GM19351 (cell line): ENCODE data around the gene TSPAN18.

Experiments used
- ATAC-seq: cut with Tn5 transposase; IDR thresholded peaks from one replicate; pipeline ENCODE4 v1.9.1; 2021; ENCODE audit warnings: mild to moderate bottlenecking, moderate library complexity; ENCODE audit not compliant: unreplicated experiment

Gene TSPAN18

DNA sequence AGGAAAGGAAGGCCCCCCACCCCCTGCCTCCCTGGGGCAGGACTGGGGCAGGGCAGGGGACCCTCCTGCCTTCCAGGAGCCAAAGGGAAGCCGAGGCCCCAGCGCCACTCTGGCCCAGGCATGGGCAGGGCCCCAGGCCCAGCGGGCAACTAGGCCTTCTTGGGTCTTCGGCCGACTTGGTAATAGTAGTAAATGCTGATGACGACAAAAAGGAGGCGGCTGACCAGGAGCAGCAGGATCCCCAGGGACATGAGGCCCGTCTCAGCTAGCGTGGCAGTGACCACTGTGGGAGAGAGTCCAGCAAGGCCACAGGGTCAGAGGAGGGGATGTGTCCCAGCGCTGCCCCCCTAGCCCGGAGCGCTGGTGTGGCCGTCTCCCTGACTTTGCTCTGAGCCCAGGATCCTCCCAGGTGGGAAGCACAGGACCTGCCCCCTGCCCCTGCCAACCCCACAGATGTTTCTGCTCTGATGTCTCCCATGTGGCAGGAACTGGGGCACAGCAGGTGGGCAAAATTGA, 208.0 kb downstream of the TSPAN18 start:
- ATAC-seq: no peak

DNA sequence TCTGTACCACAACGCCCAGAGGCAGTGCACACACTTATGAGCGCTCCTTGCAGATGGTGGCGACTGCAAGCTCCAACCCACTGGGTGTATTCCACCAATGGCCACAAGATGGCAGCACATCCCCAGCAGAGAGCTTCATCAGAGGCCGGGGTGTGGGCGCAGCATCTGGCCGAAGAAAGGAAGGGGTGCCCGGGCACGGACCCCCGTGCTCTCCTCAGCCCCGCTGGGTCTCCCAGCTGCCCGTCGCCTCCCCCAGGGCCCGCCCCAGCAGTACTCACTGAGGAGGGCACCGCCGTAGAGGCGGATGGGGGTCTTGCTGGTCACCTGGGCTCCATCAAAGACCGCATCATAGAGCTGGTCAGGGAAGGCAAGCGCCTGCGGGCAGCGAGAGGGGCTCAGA, 209.8 kb downstream of the TSPAN18 start:
- peak; percentile 76 for ATAC-seq

DNA sequence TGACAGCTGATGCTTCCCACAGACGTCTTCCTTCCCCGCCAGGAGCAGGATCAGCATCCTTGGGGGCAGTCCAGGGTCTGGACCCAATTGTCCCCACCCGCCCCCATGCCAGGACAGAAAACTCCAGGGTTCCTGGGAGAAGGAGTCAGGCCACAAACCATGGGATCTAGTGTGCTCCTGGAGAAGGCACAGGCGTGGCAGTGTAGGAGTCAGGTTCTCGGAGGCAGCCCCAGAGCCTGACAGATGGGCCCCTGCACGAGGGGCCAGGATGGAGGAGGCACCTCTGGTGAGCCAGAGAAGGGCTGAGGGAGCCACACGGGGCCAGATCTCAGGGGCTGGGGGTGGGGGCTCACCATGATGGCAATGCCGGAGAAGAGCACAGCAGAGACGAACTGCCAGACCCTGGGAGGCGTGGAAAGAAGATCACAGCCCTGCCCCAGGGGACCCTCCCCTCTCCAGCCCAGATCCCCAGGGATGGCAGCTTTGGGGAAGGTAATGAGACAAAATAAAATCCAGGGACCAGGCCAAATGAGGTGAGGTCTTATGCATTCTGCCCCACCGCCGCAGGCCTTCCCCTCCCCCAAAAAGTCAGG, 210.3 kb downstream of the TSPAN18 start:
- no peak for ATAC-seq

DNA sequence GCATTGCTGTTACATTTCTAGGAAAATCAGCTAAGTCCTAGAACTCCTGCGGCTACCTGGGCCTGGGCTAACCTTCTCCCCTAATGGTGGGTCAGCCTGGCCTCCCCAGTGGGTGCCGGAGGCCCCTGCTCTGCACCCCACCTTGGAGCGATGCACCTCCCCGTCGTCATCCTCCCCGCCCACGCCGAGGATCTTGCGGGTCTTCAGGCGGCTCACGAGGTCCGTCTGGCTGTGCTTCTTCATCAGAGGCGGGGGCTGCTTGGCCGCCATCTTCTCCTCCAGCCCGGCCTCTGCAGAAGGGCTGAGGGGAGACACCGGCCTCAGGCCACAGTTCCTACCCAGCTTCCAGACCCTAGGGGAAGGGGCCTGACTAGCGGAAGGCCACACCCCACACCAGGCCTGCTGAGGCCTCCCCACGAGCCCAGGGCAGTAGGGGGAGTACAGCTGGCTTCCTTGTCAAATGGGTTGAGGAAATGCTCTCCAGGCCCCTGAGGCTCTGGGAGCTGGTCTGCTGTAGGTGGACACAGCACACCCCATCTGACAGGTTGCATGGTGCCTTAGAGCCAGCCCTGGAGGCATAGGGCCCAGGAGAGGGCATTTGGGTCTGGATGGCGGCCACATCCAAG, 211.4 kb downstream of the TSPAN18 start:
- ATAC-seq: no peak

DNA sequence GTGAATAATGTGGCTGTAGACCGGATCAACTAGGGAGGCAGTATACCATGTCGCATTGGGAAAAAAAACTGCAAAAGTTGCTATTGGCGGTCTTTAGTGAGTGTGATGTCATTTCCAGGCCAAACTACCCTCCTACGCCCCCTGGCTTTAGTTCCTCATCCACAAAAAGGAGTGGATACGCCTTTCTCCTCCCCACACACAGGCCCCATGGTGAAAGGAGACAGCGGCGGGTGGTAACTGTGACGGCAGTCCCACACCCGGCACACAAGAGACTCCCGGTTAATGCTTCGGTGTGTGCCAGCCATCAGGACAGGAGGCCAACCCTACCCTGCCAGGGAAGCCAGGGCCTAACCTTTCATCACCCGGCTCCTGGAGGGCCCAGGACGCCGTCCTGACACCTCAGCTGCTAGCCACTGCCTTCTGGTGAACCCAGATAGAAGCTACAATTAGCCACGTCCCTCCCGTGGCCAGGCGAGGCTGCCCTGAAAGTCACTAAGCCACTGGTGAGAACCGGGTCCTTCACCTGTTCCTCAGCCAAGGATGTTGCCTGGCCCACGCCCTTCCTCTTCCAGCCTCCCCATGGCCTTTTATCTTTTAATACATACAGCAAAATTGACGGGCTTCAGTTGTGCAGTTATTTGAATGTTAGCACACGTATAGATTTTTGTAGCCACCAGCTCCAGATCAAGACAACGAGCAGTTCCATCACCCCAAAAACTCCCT, 213.1 kb downstream of the TSPAN18 start:
- no peak for ATAC-seq

DNA sequence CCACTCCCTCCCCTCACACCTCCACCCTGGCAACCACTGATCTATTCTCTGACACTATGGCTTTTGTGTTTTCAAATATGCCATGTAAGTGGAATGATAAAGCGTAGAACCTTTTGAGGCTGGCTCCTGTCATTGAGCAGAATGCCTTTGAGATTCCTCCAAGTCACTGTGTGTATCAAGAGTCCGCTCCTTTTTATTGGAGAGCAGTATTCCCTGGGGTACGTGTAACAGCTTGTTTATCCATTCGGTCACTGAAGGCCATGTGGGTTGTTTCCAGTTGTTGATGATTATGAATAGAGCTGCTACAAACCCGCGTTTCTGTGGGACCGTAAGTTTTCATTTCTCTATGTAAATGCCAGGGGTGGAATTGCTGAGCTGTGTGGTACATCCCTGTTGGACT, 213.6 kb downstream of the TSPAN18 start:
- no peak for ATAC-seq

DNA sequence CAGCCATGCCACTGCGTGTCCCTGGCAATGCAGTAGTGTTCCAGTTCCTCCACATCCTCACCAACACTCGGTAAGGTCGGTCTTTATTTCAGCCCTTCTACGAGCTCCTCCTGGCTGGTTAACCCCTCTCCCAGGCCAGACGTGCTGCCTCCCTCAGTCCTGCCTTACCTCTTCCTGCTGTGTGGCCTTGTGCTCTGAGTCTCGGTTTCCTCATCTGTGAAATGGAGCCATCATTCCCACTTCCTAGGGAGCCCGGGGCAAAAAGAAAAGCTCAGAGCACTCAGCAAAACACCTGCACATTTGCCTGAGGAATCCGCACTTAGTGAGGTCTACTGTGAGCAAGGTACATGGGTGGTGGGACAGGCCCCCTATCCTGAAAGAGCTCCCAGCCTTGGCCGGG, 214.1 kb downstream of the TSPAN18 start:
- ATAC-seq: no peak

DNA sequence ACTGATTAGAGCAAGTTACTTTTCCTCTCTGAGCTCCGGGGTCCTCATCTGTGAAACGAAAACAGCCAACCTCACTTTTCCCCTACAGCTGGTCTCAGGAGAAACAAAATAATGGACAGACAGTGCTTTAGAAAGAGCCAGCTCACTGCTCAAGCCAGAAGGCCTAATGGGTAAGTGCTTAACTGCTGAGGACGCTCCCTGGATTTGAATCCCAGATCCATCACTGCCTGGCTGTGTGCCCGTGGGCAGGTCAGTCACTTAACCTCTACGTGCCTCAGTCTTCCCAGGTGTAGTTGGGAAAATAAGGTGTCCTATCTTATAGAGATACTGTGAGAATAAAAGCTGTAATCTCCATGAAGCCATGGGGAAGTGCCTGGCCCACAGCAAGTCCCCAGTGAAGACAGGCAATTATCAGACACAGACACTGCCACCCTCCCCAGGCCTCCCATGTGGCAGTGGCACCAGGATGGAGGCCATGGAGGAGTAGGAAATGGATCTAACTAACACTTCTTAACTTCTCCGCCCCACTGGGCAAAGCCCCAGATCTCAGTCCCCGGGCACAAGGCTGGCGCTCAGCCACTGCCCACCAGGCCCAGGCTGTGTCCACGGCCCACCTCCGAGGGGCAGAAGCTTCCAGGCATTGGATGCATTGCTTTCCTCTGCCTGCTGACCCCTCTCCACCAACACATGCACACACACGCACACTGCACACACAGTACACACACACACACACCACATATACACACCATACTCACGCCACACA, 214.7 kb downstream of the TSPAN18 start:
- no peak for ATAC-seq

DNA sequence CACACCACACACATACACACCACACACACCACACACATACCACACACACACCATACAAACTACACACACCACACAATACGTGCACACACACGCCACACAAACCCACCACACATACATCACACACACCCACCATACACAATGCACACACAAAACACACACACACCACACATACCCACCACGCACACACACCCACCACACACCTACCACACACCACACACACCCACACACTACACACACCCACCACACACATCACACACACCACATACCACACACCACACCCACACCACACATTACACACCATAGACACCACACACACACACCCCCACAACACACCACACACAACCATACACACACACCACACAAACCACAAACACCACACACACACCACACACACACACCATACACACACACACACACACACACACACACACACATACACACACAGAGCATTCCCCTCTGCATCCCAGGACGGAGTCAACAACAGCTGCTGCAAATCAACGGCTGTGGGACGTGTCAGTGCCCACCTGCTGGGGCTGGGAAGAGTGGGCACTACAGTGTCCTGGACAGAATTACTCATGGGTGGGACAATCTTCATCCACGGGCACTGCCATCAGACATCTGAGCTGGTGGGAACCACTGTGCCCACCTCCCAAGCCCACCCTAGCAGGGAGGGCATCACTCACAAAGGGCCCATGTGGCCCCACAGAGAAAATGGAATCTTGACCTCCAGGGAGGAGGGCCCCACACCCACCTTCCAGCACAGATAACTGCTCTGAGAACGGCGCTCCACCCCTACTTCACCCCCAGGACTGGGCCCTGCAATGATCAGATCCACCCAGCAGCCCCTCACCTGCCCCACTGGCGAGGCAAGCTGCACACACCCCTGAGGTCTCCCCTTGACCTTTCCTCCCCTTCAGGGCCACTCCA, 215.5 kb downstream of the TSPAN18 start:
- no peak for ATAC-seq

DNA sequence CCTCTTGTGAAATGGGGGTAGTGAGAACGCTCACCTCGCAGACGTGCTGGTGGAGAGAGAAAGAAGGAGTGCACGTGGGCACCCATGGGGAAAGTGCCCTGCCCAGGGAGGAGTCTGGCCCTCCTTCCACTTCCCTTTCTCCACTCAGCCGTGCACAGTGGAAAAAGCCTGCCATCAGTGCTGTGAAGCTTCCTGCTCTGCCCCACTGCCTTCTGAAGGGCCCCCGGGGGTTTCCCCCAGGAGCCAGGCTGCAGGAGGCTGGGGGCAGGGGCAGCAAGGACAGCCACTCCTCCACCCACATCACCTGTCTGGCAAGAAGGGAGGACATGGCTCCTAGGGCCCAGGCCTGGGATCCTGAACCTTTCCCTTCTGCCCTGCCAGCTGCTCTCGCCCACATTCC, 216.4 kb downstream of the TSPAN18 start:
- ATAC-seq: peak; percentile 78

DNA sequence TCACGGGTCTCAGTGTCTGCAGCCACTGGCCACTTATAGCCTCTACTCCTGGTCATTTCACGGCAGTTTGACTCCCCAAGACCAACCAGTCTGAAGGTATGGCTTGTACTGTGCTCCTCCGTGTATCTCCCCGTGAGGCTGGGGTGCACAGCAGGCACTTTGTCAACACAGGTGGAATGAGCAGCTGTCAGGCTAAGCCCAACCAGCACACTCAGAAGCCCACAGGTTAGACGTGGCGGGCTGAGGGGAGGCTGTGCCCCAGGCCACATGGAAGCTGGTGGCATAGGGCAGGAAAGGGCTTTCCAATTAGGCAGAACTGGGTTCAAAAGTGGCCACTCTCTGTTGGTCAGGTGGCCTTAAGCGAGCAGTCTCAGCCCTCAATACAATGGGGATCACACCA, 216.9 kb downstream of the TSPAN18 start:
- no peak for ATAC-seq

DNA sequence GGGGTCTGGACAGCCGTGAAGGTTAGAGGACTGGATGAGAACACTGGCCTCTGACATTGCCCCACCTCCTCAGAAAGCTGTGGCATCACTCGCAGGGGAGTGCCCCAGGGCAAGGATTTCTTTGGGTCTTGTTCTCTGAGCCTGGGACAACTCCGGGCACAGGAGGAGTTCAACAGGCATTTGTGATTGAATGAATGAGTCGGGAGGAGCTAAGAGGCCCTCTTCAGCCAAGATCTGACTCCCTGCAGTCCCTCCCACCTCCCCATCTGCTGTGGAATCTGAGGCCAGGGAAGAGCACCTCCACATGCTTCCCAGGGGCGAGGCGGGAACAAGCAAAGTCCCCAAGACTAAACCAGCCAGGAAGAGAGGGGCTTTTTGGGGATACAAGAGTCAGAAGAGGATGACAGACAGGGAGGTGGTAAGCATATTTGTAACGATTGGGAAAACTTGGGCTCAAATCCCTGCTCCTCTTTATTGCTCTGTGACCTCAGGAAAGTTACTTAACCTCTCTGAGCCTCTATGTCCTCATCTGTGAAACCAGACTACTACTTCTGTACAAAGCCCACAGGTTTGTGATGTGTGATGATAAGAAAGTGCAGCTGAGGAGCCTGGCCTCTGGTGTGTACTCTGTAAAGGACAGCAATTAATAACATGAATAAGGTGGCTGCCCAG, 217.6 kb downstream of the TSPAN18 start:
- no peak for ATAC-seq

DNA sequence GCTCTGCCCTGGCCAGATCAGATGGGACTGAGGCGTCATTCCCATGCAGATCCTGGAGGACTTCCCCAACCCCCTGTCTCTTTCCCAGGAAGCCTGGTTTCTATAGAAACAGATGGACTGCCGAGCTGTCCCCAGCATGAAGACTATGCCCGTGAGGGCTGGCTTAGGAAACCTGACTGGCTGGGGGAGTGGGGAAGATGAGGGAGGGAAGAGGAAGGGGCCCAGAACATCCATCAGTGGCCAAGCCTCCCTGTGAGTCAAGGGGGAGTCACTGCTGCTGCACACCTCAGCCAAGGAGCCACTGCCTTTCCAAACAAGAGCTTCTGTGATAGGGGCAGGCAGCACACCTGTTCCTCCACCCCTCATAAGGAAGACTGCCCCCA, 218.1 kb downstream of the TSPAN18 start:
- no peak for ATAC-seq

DNA sequence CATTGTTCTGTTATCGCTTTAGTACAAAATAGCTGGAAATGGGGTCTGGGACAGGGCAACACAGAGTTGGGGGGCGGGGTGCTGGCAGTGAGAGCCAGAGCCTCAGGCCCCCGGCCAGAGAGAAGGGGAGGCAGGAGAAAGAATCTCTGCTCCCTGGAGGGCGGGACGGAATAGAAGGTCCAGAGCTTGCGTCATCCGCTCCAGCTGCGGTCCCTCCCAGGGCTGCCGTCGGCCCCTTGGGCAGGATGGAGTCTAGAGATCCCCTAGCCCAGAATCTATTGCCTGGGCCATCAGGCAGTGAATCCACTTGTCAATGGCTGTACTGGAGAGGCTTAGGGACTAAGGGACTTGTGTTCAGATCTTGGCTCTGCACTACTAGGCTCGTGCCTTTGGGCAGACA, 218.9 kb downstream of the TSPAN18 start:
- no peak for ATAC-seq

DNA sequence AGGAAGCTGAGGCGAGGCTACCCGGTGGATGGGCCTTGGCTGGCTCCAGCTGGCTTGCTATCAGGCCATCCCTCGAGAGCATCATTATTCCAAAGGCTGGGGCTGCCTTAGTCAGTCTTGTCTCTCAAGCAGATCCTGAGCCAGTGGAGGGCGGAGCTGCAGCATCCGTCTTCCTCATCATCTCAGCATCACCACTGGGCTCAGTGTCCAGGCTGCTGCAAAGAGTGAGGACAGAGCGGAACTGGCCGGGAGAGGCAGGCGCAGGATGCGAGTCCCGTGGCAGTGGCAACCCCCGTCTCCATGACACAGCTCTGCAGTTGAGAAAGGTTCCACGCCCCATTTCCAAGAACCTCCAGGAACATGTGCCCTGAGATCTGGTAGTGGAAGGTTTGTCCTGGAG, 219.5 kb downstream of the TSPAN18 start:
- no peak for ATAC-seq

DNA sequence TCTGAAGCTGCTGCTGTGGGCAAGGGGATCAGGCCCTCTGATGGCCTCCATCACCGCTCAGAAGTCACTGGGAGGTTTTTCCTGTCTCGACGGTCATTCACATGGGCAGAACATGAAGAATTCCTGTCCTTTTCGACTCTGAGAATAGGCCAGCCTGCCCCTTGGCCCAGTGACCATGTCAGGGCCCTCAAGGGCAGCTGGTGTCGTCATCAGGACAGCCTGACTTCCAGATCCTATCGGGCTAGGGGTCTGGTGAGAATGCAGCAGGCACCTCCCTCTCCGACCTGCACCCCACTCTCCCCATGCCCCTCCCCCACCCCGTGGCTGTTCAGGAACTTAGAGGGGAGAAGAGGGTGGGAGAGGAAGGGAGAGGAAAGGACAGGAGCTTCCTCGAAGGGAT, 220.4 kb downstream of the TSPAN18 start:
- no peak for ATAC-seq

DNA sequence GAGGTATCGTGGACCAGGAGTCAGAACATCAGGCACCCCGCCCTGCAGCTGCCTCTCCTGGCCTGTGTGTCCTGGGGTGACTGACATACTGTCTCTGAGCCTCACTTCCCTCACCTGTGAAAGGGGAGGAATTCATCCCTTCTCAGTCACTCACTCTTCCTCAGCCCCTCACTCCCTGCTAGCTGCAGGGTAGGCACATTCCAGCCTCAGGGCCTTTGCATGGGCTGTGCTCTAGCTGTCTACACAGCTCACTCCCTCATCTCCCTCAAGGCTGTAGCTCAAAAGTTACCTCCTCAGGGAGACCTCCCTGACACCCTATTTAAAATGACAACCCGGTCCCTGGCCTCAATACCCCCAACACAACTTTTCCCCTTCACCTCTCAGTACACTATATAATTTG, 221.4 kb downstream of the TSPAN18 start:
- ATAC-seq: no peak

DNA sequence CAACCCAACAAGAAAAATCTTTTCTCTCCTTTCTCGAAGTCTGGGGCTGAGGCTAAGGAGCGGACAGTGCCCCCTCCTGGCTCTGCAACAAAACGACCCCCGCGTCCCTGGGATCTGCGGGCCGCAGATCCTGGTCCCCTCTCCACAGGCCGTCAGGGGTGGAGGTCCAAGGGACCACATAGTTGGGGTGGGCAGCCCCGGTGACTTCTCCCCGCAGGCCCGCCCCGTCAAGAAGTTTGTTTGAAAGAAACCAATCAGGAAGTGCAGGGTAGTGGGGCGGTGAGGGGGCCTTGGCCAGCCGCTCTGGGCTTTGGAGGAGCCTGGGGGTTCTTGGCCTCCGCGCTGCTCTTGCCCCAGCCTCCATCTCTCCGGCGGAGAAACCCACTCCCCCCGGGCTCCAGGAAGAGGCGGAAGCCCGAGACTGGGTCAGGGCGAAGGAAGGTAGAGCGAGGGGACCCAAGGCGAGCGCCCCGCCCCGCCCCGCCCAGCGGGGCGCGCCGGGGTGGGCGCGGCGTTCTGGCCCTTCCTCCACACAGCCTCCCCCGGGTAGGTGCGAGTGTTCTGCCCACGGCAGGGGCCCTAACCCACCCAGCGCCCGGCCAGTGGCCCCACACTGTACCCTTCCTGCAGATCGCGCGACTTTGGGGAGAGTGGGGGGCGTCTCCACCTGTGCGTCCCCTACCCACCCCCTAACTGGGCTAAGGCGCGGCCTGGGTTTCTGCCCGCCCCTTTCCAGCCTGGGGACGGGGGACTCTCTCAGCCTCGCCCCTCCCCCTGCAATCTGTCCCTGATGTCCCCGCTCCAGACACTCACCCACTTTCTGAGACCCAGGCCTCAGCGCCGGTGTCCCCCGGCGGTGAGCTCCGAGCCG, 222.6 kb downstream of the TSPAN18 start:
- no peak for ATAC-seq

DNA sequence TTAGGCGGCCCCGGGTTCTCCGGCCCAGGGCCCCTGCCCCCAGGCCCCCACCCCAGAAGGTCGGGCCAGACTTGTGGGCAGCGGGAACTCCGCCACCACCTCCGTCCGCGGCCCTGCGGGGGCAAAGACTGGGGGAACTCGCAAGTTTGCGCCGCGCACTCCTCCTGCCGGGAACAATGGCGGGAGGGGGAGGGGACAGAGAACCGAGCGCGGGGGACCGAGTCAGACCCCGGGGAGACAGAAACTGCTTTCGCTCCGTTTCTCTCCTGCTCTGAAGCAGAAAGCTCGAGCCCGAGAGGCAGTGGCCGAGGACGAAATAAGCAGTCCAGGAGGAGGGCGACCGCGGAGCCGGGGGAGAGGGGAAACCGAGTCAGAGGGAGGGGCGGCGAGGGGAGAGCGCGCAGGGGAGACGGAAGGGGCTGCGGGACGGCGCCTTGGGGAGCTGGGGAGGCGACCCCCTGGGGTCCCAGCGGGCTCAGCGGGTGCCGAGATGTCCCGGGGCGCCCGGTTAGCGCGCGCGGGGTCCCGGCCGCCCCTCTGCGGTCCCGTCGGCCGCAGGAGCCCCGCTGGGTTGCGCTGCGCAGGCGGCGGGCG, 223.4 kb downstream of the TSPAN18 start:
- ATAC-seq: no peak
